ENCODE measurements around the gene DAGLB.
A peak's percentile ranks its signal among the peaks of the same experiment; 100 is the strongest.

The DAGLB gene, protein sequence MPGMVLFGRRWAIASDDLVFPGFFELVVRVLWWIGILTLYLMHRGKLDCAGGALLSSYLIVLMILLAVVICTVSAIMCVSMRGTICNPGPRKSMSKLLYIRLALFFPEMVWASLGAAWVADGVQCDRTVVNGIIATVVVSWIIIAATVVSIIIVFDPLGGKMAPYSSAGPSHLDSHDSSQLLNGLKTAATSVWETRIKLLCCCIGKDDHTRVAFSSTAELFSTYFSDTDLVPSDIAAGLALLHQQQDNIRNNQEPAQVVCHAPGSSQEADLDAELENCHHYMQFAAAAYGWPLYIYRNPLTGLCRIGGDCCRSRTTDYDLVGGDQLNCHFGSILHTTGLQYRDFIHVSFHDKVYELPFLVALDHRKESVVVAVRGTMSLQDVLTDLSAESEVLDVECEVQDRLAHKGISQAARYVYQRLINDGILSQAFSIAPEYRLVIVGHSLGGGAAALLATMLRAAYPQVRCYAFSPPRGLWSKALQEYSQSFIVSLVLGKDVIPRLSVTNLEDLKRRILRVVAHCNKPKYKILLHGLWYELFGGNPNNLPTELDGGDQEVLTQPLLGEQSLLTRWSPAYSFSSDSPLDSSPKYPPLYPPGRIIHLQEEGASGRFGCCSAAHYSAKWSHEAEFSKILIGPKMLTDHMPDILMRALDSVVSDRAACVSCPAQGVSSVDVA

DNA sequence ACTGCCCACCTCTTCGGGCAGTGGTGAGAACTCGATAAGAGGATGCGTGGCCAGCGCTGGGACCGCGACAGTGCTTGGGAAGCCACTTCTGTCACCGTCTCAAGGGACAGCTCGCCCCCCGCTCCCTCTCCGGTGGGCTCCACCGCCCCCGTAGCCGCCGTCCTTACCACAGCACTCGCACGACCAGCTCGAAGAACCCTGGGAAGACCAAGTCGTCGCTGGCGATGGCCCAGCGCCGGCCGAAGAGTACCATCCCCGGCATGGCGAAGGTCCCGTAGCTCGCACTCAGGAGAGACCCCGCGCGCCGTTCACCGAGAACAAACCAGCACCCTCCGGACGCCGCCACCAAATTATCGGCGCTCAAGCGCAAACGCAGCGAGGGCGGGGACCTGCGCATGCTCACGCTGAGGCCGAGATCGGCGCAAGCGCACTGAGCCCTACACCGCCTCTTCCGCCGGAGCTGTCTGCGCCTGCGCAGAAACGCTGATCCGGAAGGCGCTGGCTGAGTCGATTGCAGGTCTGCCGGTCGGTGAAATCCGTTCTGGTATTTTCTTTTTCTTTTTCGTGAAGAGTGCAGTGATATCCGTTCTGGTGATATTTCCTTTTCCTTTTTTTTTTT is at the start of gene DAGLB:
Gene DAGLB (minus strand): TSS at position 374 of the 619 bp plus-strand sequence. CDS start 112 bp downstream, at position 262.
- no peaks in the 10 kb centered on the region for H3K36me3 ChIP-seq (ENCODE audit: control insufficient read depth, insufficient read depth, low read length)
- no peaks in the 10 kb centered on the region for H3K9me3 ChIP-seq (ENCODE audit: control insufficient read depth, low read length)
- peaks cover 8% of the 10 kb centered on the region for H3K4me1 ChIP-seq (ENCODE audit: control insufficient read depth, insufficient read depth, low read length)
- H3K27me3 ChIP-seq (ENCODE audit: control insufficient read depth, insufficient read depth, low read length), result no peaks in the 10 kb centered on the region
- peak within 1 kb of the TSS; percentile 69 for H3K9ac ChIP-seq (ENCODE audit: low read length)
- peak within 1 kb of the TSS; percentile 70 for H3K4me3 ChIP-seq (ENCODE audit: low read length)

DNA sequence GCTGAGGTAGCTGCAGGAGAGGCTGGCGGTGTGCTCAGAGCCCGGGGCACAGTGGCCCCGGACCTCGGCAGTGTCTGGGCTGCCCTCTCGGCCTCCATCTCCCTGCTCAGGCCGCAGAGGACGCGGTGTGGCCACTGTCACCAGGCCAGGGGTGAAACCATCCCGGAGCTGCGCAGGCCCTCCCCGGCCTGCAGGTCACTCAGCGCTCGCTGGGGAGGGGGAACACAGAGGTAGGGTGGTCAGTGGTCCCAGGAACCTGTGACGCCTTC is 49.8 kb upstream of the DAGLB start:
- H3K36me3 ChIP-seq (ENCODE audit: control insufficient read depth, insufficient read depth, low read length), result no peaks in the 10 kb centered on the region
- H3K9ac ChIP-seq (ENCODE audit: low read length), result no peak overlapping the region
- H3K27me3 ChIP-seq (ENCODE audit: control insufficient read depth, insufficient read depth, low read length), result no peaks in the 10 kb centered on the region
- peaks cover under 1% of the 10 kb centered on the region for H3K4me1 ChIP-seq (ENCODE audit: control insufficient read depth, insufficient read depth, low read length)
- no peaks in the 10 kb centered on the region for H3K9me3 ChIP-seq (ENCODE audit: control insufficient read depth, low read length)
- no peak overlapping the region for H3K4me3 ChIP-seq (ENCODE audit: low read length)

DNA sequence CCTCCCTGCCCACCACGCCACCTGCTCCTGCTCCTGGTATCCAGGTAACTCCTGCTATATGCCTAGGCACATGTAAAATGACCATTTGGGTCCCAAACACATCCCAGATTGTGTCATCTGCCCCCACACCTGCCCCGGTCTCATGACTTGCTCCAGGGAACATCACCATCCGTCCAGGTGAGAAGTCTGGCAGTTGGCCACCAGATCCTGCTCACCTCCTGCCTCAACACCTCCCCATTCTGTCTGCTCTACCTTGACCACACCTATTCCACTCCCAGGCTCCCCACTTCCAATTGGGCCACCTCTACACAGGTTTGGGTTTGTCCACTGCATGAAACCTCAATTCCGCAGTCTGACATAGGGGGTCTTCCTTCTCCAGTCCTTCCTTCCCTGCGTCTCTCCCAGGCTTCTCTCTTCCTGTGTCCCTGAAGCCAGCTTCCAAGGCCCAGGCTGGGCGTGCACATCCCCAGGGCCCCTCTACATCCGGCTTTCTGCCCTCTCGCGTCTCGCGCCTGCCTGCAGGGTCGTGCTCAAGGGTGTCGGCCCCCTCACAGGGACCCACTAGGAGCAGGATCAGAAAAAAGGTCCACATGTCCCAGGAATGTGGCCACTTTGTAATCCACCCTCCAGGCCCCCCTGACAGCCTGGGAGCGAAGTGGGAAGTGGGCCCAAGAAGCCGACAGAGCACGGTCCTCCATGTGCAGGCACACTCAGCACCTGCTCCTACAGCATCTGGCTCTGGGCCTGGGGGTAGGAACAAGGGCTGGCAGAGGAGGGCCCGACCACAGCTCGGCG is 49.3 kb upstream of the DAGLB start:
- Histone ChIP-seq H3K4me3 (ENCODE audit: low read length) (no peak overlapping the region), H3K36me3 (ENCODE audit: control insufficient read depth, insufficient read depth, low read length) (no peaks in the 10 kb centered on the region), H3K4me1 (ENCODE audit: control insufficient read depth, insufficient read depth, low read length) (no peaks in the 10 kb centered on the region), H3K27me3 (ENCODE audit: control insufficient read depth, insufficient read depth, low read length) (no peaks in the 10 kb centered on the region), H3K9me3 (ENCODE audit: control insufficient read depth, low read length) (no peaks in the 10 kb centered on the region), H3K9ac (ENCODE audit: low read length) (no peak overlapping the region)

DNA sequence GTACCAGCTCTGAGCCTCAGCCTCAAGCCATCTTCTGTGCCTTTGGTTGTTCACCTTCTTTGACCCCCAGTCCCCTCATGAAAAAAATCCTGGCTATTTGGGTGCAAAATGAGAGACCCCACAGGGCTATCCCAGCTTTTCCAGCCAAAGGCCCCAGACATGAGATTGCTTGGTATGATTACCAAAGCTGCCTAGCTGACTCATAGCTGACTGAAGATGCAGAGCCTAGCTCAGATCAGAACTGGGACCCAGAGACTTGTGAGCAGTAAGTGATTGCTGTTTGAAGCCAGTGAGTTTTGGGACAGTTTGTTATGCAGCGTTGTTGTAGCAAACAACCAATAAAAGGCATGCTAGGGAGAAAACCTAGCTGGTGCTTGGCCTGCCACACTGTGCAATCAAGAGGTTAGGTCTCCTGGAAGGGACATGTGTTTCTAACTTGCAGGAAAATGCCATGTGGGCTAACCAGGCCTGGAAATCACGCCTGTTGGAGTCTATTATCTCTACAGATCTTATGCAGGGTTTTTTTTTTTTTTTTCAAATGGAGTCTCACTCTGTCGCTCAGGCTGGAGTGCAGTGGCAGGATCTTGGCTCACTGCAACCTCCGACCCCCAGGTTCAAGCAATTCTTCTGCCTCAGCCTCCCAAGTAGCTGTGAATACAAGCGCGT is 48.0 kb upstream of the DAGLB start:
- H3K4me3 ChIP-seq (ENCODE audit: low read length), result no peak overlapping the region

DNA sequence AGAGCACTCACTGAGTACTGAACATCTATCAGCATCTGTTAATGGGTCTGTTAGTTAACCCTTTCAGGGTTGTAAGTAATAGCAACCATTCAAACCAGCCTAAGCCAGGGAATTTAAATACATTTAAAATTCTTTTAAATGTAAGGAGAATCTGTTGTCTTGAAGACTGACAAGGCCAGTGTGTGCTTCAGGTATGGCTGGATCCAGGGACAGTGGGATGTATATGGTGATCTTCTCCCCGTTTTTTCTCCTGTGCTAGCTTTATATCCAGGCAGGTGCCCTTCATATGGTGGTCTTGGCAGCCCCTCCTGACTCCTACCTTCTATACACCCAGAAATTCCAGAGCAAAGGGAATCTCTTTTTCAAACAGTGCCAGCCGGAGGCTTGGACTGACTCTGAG is 46.6 kb upstream of the DAGLB start:
- no peaks in the 10 kb centered on the region for H3K36me3 ChIP-seq (ENCODE audit: control insufficient read depth, insufficient read depth, low read length)
- H3K4me1 ChIP-seq (ENCODE audit: control insufficient read depth, insufficient read depth, low read length), result no peaks in the 10 kb centered on the region
- no peaks in the 10 kb centered on the region for H3K9me3 ChIP-seq (ENCODE audit: control insufficient read depth, low read length)
- no peak overlapping the region for H3K9ac ChIP-seq (ENCODE audit: low read length)
- H3K4me3 ChIP-seq (ENCODE audit: low read length), result no peak overlapping the region
- H3K27me3 ChIP-seq (ENCODE audit: control insufficient read depth, insufficient read depth, low read length), result no peaks in the 10 kb centered on the region

More for the DNA sequence above, 48.0 kb upstream of the DAGLB start:
- H3K27me3 ChIP-seq (ENCODE audit: control insufficient read depth, insufficient read depth, low read length), result no peaks in the 10 kb centered on the region
- H3K36me3 ChIP-seq (ENCODE audit: control insufficient read depth, insufficient read depth, low read length), result no peaks in the 10 kb centered on the region
- H3K4me1 ChIP-seq (ENCODE audit: control insufficient read depth, insufficient read depth, low read length), result no peaks in the 10 kb centered on the region
- H3K9me3 ChIP-seq (ENCODE audit: control insufficient read depth, low read length), result no peaks in the 10 kb centered on the region
- H3K9ac ChIP-seq (ENCODE audit: low read length), result no peak overlapping the region

DNA sequence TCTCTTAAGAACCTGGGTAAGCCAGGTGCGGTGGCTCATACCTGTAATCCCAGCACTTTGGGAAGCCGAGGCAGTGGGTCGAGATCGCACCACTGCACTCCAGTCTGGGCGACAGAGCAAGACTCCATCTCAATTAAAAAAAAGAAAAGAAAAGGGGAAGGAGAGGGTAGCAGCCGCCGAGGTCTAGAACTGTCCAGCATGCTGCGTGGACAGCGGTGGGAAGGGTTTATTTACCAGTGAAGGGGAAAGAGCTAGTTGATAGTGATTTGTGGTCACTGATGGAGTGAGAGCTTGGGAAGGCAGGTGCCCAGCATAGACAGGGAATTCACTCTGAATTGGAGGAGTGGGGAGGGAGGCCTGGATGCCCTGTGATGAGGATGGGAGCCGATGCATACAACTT is 43.4 kb upstream of the DAGLB start:
- no peaks in the 10 kb centered on the region for H3K9me3 ChIP-seq (ENCODE audit: control insufficient read depth, low read length)
- no peaks in the 10 kb centered on the region for H3K4me1 ChIP-seq (ENCODE audit: control insufficient read depth, insufficient read depth, low read length)
- no peaks in the 10 kb centered on the region for H3K27me3 ChIP-seq (ENCODE audit: control insufficient read depth, insufficient read depth, low read length)
- H3K9ac ChIP-seq (ENCODE audit: low read length), result no peak overlapping the region
- H3K36me3 ChIP-seq (ENCODE audit: control insufficient read depth, insufficient read depth, low read length), result no peaks in the 10 kb centered on the region
- no peak overlapping the region for H3K4me3 ChIP-seq (ENCODE audit: low read length)

DNA sequence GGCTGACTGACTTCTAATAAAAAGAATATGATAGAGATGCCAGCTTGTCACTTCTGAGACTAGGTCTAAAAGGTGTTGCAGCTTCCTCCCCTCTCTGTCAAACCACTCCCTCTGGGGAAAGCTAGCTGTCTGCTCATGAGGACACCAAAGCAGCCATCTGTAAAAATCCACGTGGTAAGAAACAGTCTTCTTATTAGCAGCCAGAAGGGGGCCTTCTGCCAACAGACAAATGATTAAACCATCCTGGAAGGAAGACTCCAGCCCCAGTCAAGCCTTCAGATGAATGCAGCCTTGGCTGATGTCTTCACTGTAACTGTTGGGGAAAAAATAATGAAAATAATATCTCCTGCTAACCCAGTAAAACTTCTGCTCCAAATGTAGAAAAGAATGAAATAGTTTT is 41.9 kb upstream of the DAGLB start:
- peaks cover 3% of the 10 kb centered on the region for H3K4me1 ChIP-seq (ENCODE audit: control insufficient read depth, insufficient read depth, low read length)
- H3K9me3 ChIP-seq (ENCODE audit: control insufficient read depth, low read length), result no peaks in the 10 kb centered on the region
- H3K36me3 ChIP-seq (ENCODE audit: control insufficient read depth, insufficient read depth, low read length), result no peaks in the 10 kb centered on the region
- H3K9ac ChIP-seq (ENCODE audit: low read length), result no peak overlapping the region
- H3K4me3 ChIP-seq (ENCODE audit: low read length), result no peak overlapping the region
- no peaks in the 10 kb centered on the region for H3K27me3 ChIP-seq (ENCODE audit: control insufficient read depth, insufficient read depth, low read length)

DNA sequence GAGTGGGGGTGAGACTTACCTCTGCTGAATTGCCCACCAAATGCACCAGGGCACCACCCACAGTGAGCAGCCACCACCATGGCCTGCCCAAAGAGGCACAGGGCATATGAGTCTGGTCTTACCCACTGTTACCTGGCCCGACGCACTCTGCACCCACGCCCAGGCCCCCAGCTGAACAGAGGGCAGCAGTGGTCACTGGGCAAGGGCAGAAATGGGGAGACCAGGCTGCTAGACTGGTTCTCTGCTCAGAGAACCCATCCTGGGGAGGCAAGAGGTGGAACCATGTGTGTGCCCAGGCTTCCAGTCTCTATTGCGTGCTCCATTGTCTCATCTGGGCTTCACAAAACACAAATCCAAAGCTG is 39.4 kb upstream of the DAGLB start:
- H3K4me1 ChIP-seq (ENCODE audit: control insufficient read depth, insufficient read depth, low read length), result peaks cover 9% of the 10 kb centered on the region
- H3K4me3 ChIP-seq (ENCODE audit: low read length), result no peak overlapping the region
- H3K9me3 ChIP-seq (ENCODE audit: control insufficient read depth, low read length), result no peaks in the 10 kb centered on the region
- H3K27me3 ChIP-seq (ENCODE audit: control insufficient read depth, insufficient read depth, low read length), result no peaks in the 10 kb centered on the region
- H3K36me3 ChIP-seq (ENCODE audit: control insufficient read depth, insufficient read depth, low read length), result no peaks in the 10 kb centered on the region
- no peak overlapping the region for H3K9ac ChIP-seq (ENCODE audit: low read length)

DNA sequence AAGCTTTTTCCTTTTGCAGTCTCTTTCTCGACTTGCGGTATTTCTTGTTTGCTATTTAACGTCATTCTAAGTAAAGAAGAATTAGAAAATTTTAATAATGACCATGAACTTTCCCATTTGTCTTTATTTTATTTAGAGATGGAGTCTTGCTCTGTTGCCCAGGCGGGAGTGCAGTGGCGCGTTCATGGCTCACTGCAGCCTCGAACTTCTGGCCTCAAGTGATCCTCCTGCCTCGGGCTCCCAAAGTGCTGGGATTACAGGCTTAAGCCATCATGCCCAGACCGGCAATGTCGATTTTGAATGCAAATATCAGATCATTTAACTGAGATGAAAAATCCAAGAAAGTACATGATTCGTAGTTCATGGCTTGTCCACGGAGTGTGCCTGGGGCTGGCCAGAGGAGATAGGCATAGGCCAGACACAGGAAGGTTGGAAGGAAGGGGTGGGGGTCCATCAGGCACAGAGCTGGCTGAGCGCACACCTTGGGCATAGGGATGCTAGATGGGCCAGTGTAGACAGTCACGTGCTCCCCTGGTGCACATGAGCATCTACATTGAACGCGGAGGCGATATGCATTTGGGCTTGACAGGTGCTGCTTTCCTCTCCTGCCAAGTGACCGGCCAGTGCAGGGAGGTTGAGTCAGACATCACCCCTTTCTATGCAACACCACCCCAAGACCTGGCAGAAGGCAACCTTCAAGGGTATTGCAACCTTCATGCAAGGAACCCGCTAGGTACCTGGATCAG is 38.9 kb upstream of the DAGLB start:
- Histone ChIP-seq H3K4me1 (ENCODE audit: control insufficient read depth, insufficient read depth, low read length) (peaks cover 11% of the 10 kb centered on the region), H3K9ac (ENCODE audit: low read length) (no peak overlapping the region), H3K36me3 (ENCODE audit: control insufficient read depth, insufficient read depth, low read length) (no peaks in the 10 kb centered on the region), H3K27me3 (ENCODE audit: control insufficient read depth, insufficient read depth, low read length) (no peaks in the 10 kb centered on the region), H3K4me3 (ENCODE audit: low read length) (no peak overlapping the region), H3K9me3 (ENCODE audit: control insufficient read depth, low read length) (no peaks in the 10 kb centered on the region)

DNA sequence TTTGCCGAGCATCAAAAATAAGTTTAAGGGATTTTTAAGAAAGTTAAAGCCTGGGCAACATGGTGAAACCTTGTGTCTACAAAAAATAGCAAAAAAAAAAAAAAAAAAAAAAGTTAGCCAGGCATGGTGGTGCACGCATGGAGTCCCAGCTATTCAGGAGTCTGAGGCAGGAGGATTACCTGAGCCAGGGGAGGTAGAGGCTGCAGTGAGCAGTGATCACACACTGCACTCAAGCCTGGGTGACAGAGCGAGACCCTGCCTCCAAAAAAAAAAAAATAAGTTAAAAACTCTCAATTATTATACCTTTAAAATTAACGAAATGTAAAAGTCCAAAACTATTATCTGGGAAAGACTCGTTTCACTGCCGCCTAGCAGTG is 35.0 kb upstream of the DAGLB start:
- Histone ChIP-seq H3K27me3 (ENCODE audit: control insufficient read depth, insufficient read depth, low read length) (no peaks in the 10 kb centered on the region), H3K36me3 (ENCODE audit: control insufficient read depth, insufficient read depth, low read length) (no peaks in the 10 kb centered on the region), H3K4me1 (ENCODE audit: control insufficient read depth, insufficient read depth, low read length) (peaks cover 30% of the 10 kb centered on the region), H3K4me3 (ENCODE audit: low read length) (peak overlapping the region; percentile 86), H3K9me3 (ENCODE audit: control insufficient read depth, low read length) (no peaks in the 10 kb centered on the region), H3K9ac (ENCODE audit: low read length) (peak overlapping the region; percentile 91)

DNA sequence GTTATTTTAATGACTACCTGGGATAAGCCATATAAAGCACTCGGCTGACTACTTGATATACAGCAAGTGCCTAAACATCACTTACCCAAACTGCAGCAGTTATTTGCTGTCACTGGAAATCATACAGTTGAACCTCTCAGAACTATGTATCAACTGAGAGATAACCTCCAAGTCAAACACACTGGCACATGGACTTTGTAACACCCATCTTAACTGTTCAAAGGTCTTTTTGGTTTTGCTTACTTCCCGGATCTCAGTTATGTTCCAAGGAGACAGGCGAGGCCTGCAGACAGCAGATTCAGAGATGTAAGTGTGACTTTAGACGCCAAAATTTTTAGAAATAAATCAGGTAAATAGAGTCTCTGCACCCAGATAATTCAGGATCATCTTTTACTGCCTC is 34.6 kb upstream of the DAGLB start:
- Histone ChIP-seq H3K9ac (ENCODE audit: low read length) (no peak overlapping the region), H3K4me3 (ENCODE audit: low read length) (no peak overlapping the region), H3K9me3 (ENCODE audit: control insufficient read depth, low read length) (no peaks in the 10 kb centered on the region), H3K4me1 (ENCODE audit: control insufficient read depth, insufficient read depth, low read length) (peaks cover 34% of the 10 kb centered on the region), H3K27me3 (ENCODE audit: control insufficient read depth, insufficient read depth, low read length) (no peaks in the 10 kb centered on the region), H3K36me3 (ENCODE audit: control insufficient read depth, insufficient read depth, low read length) (no peaks in the 10 kb centered on the region)
